IPS-NIHi11 (cell line): ENCODE measurements around the gene TMPRSS7.

Source experiments
- DNase-seq: peaks from one replicate; pipeline ENCODE4 v3.0.0; 2012; ENCODE audit warnings: mixed read lengths, low spot score

TMPRSS7 gene

GRCh38 chr3:112129925-112130637 lies 95.5 kb downstream of the TMPRSS7 start:
- DNase-seq: no peak

- DNase-seq: no peak
Observed at GRCh38 chr3:112130638-112130993, 96.1 kb downstream of the TMPRSS7 start.
